Activated naive CD4-positive, alpha-beta T cell treated with anti-CD3 and anti-CD28 coated beads, Interleukin-2, amount 50 U/mL, for 16 hours (primary cell): ENCODE measurements around the gene PCIF1.
"Not testable (repeated sequence)": the region's sequence is repeated elsewhere in the genome, so short reads cannot be mapped to it uniquely, and the experiment has no call there.

Source experiments
- DNase-seq: peaks from one replicate; pipeline ENCODE4 v3.0.0-alpha.2; 2020

The PCIF1 gene

DNA sequence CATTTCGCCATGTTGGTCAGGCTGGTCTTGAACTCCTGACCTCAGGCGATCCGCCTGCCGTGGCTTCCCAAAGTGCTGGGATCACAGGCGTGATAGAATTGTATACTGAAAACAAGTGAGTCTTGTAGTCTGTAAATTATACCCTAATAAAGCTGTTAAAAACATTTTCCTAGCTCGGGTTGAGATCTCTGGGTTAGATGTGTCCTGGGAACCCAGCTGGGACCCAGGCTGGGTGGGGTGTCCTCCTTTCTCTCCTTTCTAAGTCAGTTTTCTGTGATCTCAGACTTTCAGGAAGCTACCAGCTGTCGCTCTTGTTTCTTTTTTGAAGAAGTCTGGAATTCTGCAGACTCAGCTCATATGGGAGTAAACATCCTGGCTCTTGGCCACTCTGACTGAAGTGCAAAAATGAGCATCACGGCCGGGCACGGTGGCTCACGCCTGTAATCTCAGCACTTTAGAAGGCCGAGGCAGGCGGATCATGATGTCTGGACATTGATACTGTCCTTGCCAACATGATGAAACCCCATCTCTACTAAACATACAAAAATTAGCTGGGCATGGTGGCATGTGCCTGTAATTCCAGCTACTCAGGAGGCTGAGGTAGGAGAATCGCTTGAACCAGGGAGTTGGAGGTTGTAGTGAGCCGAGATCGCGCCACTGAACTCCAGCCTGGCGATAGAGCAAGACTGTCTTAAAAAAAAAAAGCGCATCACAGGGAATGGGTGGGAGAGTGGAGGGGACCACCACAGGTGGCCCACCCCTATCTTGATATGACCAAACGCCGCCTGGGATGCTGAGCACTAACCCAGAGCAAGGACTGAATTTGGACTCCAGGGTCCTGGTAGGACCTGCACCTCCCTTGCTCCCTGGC lies 9.9 kb upstream of the PCIF1 start:
- no peak for DNase-seq

DNA sequence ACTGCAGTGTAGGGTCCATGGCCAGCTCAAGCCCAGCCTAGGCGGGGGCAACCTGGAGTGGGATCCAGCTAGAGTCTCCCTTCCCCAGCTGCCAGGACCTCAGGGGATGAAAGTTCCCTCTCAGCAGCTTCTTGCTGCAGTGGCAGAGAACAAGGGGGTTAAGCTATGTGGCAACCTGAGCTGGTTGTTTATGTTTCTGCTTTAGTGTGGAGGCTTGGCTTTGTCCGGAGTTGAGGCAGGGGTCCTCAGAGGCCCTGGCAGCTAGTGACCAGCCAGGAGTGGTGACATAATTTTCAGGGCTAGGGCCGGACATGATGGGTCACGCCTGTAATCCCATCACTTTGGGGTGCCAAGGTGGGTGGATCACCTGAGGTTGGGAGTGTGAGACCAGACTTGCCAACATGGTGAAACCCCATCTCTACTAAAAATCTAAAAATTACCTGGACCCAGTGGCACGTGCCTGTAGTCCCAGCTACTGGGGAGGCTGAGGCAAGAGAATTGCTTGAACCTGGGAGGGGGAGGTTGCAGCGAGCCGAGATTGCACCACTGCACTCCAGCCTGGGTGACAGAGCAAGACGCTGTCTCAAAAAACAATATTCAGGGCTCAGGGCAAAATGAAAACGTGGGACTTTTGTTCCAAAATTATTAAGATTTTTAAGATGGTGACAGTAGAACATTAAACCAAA lies 8.5 kb upstream of the PCIF1 start:
- DNase-seq = no peak

DNA sequence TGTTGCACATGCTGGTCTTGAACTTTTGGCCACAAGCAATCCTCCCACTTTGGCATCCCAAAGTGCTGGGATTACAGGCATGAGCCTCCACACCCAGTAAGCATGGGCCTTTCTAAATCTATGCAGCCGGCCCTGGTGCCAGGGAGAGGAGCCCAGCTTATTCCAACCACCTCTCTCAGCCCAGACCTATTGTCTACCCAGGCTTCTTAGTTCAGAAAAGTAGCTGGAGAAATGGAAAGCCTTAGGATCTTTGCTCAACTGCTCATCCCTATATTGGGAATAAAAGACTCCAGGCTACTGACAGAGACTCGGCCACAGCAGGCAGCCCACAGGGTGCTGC lies 7.8 kb upstream of the PCIF1 start:
- no peak for DNase-seq

DNA sequence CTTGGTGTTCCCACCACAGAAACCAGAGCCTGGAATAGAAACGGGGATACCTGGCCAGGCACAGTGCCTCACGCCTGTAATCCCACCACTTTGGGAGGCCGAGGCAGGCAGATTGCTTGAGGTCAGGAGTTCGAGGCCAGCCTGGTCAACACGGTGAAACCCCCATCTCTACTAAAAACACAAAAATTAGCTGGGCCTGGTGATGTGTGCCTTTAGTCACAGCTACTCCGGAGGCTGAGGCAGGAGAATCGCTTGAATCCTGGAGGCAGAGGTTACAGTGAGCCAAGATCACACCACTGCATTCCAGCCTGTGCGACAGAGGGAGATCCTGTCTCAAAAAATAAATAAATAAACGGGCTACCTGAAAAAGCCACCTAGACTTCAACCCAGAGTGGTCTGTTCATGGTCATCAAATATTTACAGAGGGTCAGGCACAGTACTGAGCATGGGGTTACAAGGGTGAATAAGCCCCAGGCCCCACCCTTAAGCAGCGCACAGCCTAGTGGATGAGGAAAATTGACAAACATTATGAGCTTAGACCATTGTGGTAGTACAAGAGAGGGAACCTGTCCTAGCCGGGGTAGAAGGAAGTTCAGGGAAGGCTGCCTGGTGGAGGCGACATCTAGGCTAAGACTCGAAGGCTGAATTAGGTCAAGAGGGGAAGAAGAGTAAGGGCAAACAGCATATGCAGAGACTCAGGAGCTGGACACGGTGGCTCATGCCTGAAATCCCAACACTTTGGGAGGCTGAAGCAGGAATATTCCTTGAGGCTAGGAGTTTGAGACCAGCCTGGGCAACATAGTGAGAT lies 7.2 kb upstream of the PCIF1 start:
- no peak for DNase-seq

DNA sequence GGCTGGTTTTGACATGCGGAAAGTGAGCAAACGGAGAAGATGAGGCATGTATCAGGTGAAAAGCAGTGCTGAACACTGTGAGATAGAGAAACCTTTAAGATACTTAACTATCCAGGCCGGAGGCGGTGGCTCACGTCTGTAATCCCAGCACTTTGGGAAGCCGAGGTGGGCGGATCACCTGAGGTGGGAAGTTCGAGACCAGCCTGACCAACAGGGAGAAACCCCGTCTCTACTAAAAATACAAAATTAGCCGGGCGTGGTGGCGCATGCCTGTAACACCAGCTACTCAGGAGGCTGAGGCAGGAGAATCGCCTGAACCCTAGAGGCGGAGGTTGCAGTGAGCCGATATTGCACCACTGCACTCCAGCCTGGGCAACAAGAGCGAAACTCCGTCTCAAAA lies 2.8 kb upstream of the PCIF1 start:
- DNase-seq = not testable (repeated sequence)

DNA sequence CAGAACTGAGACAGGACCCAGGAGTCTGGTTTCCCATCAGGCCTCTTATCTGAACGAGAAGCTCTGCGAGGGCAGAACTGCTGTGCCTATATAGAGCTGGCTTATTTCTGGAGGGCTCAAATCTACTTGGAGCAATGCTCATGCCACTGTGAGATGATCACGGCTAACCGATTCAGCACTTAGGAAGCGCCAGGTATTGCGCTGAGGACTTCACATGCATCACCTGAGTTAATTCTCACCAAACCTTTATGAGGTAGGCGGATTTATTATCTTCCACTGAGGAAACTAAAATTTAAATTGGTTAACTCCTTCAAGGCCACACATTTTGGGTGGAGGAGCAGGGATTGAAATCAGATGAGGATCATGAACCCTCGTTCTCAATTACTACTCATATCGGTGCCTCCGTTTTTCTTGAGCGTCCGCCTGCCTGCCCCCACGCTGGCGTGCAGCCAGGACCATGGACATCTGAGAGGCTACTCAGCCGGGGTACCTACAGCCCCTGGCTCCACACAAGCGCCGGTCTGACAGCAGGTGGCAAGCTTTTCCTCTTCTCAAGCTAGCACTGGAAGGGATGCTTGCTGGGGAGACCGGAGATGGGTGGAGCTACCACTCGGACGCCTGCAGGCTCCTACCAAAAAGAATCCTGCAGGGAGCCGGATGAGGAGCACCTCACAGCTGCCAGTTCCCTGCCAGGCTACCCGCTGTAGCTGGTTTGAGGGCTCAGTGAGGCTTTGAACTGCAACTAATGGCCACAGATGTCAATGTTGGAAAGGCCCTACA lies 1.0 kb upstream of the PCIF1 start:
- peak; percentile 46 for DNase-seq

DNA sequence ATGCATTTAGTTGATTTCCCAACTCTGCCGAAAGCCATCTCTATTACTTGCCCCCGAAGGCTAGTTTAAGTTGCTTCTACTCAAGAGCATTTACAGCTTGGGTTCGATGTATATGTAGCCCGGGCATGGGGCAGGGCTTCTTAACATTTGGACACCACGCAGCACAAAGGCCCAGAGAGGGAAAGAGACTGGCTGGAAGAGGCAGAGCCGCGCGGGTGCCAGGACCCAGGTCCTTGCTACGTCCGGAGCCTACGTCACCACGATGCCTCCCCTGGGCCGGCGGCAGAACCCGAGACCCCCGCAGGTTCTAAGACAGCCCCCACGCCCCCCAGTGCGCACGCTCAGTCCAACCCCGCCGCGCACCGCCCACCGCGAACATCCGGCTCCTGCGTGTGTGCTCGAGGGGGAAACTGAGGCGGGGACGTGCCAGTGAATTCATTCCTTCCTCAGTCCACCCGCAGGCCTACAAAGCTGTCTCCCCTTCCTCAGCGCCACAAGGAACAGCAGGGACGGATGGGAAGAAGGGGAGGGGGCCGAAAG lies 367 bp upstream of the PCIF1 start:
- no peak for DNase-seq

DNA sequence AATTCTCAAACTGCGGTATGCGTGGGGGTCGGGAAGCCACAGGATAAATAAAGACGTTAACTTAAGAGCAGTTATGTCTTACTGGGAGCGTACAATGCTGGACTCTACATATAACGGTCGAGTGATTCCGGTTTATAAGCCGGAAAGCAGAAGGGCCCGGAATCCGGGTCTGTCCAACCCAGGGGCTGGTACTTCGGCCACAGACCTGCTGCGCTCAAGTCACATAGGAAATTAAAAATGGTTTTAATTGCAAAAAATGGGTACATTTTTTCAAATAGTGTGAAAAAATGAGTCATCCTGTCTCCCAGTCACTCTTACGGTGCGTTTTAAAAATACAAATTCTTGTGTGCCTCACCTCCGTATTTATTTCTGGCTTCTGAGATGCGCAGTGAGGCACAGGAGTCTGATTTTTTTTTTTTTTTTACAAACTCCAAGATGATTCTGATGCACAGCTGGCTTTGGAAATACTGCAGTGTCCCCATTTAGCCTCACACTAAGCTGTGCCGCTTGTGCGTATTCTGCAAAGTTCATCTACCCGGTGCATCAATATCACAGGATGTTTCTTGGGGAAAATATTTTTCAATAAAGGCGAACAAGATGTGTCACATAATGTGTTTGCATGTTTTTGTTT lies 1.0 kb downstream of the PCIF1 start:
- no peak for DNase-seq

DNA sequence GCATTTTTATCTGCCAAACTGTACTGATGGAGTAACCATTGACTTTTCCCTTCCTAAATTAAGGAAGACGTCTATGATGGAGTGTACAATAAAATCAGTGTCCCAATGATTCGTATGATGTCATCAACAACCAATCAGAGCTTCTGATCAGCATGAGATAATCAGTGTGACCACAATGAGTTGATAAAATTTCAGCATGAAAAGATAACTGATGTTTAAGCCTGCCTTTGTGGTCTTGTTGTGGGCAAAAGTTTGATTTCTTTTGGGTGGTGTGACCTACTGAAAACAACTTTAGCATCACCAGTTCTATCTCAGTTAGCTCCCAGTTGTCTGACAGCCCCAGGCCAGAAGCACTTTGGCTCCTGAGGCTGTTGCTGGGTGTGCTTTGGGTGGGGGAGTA lies 3.3 kb downstream of the PCIF1 start:
- DNase-seq = no peak

DNA sequence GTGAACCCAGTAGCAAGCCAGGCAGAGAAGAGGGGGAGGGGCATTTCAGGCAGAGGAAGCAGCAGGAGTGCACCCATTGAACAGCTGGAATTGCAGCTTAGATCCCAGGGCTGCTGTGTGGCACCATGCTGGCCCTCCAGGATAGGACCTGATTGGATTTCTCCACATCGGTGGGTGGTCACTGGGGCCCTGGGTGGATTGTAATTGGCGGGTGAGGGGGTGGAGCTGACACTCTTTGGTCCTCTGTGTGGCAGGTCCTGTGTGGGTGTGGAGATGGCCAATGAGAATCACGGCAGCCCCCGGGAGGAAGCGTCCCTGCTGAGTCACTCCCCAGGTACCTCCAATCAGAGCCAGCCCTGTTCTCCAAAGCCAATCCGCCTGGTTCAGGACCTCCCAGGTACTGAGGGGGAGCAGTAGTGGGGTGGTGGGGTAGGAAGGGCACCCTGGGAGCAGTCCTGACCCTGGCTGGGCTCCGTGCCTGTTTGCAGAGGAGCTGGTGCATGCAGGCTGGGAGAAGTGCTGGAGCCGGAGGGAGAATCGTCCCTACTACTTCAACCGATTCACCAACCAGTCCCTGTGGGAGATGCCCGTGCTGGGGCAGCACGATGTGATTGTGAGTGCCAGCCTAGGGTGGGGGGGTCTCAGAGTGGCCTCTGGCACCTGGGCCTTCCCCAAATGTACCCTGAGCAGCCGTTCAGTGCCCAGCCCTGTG lies 4.4 kb downstream of the PCIF1 start:
- DNase-seq = no peak

DNA sequence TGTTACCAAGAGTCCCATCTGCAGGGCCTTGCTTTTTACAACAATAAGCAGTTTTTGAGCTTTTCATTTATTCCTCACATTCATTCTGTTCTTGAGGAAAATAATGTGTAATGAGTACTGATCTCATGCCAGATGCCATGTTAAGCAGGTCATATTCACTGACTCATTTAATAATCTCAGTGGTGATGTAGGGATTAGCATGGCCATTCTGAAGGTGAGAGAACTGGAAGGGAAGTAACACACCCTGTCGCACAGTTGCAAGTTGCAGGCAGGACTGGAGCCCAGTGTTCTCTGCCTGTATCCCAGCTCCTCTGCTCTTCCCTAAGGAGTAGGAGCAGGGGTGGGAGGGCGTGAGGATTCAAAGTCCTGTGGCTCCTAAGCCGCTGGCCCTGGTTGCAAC lies 5.6 kb downstream of the PCIF1 start:
- no peak for DNase-seq

DNA sequence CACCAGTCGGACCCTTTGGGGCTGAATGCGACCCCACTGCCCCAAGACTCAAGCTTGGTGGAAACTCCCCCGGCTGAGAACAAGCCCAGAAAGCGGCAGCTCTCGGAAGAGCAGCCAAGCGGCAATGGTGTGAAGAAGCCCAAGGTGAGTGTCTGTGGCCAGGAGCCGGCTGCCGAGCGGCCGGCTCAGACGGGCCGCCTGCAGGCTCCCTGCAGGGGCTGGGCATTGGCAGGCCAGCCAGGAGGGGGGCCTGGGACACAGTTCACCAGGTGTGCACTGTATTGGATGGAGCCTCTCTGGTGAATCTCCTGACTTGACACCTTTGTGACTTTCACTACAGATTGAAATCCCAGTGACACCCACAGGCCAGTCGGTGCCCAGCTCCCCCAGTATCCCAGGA lies 6.0 kb downstream of the PCIF1 start:
- no peak for DNase-seq

DNA sequence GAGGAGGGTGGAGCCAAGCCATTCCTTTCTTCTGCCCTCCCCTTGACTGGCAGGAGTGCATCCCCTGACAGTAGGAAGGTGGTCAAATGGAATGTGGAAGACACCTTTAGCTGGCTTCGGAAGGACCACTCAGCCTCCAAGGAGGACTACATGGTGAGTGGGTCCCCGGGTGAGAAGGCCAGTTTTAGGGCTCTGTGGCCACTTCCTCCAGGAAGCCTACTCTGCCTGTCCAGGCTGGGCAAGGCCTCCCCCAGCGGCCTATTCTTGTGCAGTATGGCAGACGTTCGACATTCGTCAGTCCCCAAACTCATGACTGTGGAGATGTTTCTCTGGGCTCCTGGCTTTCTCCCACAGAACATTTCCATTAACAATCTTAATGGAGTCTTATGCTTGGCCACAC lies 9.1 kb downstream of the PCIF1 start:
- DNase-seq = no peak

DNA sequence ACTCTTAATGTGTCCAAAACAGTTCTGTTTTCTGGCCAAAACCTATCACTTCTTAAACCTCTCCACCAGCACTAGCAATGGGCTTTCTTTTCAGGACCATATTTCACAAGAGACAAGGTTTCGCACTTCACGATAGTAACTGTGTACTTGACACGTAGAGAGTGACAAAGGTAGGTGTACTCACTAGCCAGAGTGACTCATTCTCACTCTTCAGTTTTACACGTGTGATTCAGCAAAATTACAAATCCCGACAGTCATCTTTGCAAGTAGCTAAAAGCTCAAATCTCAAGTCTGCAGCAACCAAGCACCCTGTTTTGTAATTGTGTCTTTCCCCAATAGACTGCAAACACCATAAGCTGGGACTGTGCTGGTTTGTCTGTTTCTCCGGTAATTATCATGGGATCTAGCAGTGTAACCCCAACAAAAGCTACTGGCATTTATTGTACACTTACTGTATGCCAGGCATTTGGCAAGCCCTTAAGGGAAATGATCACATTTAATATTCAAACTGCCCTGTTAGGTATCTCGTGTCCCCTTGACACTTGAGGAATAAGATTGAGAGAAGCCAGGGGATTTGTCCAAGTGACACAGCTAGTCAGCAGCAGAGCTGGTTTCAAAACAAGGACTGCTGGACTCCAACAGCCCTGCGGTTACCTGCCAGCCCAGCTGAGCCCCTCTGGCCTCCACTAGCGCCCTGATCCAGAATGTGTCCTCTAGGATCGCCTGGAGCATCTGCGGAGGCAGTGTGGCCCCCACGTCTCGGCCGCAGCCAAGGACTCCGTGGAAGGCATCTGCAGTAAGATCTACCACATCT lies 9.9 kb downstream of the PCIF1 start:
- no peak for DNase-seq

DNA sequence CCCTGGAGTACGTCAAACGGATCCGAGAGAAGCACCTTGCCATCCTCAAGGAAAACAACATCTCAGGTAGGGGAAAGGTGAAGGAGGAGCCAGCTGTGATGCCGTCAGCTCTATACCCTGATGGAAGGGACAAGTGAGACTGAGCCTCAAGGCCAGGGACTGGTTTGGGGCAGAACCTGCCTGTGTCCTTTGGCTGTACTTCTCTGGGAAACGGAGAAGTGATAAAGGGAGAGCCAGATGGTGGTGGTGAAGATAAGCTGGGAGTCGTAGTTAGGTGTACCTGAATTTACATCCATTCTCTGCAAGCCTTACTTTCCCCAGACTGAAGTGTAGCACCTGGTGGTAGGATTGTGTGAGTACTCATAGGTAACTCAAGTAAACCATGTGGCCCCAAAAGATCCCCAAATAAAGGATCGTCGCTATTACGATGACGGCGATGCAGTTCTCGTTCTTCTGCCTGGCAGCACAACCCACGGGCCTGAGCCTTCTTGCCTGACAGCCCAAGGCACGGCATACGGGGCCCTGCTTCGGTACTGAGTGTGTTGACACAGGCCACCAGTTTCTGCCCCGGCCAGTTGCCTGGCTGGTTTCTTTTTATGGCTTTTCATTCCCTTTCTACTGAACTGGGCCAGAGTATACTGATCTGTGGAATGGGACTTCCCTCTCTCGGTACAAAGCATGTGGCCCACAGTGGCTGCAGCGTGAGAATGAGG lies 10.6 kb downstream of the PCIF1 start:
- DNase-seq = no peak

DNA sequence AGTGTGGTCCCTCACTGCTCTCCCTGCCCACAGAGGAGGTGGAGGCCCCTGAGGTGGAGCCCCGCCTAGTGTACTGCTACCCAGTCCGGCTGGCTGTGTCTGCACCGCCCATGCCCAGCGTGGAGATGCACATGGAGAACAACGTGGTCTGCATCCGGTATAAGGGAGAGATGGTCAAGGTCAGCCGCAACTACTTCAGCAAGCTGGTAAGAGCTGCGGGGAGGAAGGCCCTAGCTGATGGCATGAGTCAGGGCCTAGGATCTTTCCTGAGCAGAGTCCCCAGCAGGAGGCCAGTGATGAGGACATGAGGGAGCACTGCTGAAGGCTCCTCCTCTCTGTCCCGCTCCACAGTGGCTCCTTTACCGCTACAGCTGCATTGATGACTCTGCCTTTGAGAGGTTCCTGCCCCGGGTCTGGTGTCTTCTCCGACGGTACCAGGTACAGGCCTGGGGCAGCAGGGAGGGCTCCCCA lies 11.2 kb downstream of the PCIF1 start:
- no peak for DNase-seq

DNA sequence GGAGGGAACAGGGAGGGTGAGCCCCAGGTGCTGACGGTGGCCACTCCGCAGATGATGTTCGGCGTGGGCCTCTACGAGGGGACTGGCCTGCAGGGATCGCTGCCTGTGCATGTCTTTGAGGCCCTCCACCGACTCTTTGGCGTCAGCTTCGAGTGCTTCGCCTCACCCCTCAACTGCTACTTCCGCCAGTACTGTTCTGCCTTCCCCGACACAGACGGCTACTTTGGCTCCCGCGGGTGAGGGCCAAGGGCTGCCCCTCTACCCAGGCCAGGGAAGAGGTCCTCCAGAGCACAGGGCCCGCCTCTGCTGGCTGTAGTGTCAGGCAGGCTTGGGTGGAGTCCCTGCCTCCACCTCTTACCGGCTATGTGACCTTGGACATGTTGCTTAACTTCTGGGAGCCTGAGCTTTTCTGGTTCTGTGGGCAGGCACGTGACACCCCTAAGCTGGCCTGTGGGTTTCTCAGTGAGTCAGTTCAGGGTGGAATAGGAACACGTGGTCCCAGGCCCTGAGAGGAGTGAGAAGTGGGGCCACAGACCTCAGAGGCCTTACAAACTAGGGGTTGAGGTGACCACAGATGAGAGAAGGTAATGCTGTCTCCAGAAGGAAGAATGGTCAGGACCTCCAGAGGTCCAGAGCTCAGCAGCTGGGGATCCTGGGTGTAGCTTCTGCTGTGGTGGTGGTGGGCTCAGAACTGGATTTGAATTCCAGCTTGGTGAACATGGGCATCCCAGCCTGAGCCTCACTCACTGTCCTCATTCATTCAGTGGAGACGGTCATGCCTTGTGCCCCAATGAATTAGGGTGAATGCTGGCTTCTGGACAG lies 11.9 kb downstream of the PCIF1 start:
- no peak for DNase-seq

DNA sequence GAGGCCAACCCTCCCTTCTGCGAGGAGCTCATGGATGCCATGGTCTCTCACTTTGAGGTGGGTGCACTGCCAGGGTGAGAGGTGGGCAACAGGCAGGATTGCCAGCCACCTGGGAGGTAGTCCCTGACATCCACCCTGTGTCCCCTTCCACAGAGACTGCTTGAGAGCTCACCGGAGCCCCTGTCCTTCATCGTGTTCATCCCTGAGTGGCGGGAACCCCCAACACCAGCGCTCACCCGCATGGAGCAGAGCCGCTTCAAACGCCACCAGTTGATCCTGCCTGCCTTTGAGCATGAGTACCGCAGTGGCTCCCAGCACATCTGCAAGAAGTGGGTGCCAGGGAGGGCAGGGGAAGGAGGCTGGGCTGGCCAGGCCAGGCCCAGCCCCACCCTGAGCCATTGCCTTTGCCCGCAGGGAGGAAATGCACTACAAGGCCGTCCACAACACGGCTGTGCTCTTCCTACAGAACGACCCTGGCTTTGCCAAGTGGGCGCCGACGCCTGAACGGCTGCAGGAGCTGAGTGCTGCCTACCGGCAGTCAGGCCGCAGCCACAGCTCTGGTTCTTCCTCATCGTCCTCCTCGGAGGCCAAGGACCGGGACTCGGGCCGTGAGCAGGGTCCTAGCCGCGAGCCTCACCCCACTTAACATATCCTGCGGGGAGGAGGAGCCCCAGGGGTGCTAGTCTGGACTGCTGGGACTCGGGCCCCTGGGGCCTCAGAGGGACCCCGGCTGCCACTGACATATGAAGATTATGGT lies 12.8 kb downstream of the PCIF1 start:
- DNase-seq = no peak
